NCI-H1092 (cell line): ENCODE results near the gene PDE4B.

ENCODE experiments used
- DNase-seq: peaks from one replicate; lab custom pipeline; 2025; lab: John Stamatoyannopoulos, UW

Gene PDE4B

DNA sequence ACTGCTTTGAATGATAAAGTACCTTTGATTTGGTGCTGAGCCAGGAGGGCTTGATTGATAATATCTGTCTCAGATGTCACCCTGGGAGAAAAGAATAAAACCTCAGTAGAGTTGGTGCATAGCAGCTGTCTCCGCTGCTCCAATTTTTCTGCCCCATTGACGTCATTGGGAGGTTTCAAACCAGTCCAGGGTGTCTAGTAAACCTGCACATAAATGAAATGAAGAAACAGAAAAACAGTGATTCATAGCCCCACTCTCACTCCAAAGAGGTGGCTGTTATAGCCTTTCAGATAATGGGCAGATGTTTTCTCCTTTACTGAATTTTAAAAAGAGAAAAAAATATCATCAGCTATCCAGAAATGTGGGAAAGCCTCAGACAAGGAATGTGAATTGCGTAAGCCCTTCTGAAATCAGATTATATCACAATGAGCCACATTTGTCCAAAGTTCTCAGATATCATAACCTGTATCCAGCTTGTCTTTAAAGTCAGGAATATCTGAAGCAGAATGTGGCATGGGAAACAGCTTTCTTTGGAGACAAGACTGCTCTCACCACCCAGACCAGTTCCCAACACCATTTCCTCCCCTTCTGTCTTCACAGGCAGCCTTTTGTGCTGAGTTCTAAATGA lies 390.0 kb downstream of the PDE4B start:
- DNase-seq, result no peak

DNA sequence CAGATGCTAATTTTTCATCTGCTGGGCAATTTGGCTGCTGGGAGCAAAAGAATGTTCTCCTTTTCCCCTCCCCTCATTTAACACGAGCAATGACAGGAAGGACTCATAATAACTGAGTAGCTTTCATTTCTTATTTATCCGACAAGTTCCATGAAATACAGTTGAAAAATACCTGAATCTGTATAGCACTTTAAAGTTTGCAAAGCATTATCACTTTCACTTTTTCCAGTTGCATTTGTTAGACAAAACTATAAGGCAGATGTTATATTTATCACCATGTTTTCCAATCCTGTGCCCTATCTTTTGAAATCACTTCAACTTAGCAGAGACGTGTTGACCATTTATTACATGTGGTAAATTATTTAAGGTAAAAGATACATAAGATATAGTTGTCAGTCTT lies 390.7 kb downstream of the PDE4B start:
- DNase-seq, result no peak

DNA sequence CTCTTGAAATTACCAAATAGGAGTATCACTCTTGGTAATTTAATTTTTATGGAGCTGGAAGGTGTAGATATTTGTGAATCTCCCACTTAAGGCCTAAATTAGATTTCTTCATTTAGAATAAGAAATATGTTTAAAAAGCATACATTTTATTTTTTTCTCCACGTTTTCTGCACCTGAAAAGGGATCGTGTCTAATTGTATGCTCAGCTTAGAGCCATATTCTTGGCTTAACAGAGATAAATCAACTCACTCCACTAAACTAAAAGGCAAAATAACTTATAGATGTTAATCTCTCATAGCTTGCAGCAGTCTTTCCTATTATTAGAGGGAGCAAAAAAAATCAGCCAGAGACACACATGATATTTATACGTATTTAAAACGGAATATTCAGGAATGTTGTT lies 404.4 kb downstream of the PDE4B start:
- no peak for DNase-seq

DNA sequence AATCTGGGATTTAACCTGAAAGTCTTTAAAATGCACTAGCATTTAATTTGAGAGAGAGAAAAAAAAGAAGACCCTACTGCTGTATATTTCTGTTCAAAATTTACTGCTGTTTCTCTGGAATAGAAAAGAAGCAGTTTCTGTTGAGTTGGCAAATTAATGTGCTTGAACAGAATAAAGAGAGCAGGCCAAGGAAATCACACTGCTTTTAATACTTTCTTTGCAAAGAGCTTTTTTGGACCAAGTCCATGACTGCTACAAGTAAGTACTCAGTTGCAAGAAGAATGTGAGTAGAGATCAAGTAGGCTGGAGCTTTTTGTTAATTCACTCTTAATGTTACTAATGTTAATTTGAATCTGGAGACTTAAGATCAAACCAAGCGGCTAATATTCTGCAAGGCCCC lies 405.1 kb downstream of the PDE4B start:
- DNase-seq, result no peak

DNA sequence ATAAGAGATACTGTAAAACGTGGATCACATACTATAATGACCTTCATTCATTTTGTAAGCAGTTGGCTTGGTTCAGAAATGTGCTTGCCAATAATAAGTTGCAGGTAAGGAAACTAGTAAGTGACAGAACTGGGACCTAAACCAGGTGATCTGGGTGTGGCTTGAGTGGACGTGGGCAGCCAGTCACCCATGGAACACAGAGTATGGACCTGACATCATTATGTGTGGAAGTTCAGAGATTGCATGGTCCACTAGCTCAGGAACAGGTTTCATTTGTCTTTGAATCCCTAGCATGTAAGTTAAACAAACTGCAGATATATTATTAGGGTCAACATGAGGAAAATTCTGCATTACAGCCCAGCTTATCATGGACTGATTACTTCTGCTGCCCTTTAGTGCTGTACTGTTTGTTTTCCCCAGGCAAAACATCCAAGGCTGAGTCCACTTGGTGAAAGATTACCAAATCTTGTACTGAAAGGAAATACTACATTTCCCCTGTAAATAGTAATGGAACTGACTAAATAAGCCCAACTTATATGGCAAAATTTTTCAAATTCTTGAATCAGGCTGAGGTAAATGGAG lies 414.0 kb downstream of the PDE4B start:
- no peak for DNase-seq

DNA sequence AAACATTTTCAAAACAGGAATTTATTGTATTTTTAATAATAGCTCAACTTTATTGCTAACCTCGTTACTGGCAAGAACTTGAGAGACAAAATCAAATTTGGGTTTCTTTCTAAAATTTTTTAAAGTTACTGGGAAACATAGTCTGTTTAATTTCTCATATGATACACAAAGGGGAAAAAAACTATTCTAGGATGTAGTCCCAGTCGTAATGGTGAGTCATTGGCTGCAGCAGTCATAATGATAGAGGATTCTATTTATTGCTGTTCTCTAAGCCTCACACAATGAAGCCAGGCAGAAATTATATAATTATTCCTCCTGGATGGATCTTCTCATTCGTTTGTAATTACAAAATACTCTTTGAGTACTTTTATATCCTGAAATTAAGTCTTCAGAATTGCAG lies 414.8 kb downstream of the PDE4B start:
- DNase-seq, result no peak

DNA sequence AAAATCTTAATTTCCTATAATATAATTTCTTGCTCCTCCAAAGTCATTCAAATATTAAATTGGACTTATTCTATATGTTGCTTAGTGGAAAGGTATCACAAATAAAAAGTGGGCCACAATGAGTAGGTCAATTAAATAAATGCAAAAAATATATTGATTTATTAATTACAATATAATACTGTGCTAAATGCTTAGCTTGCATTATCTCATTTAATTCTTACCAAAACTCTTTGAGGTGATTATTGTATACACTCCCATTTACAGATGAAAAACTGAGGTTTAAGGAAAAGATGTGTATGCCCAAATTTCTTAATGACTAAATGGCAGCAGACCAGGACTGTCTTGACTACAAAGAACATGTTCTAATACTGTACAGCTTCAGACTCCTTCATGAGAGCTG lies 415.9 kb downstream of the PDE4B start:
- no peak for DNase-seq

DNA sequence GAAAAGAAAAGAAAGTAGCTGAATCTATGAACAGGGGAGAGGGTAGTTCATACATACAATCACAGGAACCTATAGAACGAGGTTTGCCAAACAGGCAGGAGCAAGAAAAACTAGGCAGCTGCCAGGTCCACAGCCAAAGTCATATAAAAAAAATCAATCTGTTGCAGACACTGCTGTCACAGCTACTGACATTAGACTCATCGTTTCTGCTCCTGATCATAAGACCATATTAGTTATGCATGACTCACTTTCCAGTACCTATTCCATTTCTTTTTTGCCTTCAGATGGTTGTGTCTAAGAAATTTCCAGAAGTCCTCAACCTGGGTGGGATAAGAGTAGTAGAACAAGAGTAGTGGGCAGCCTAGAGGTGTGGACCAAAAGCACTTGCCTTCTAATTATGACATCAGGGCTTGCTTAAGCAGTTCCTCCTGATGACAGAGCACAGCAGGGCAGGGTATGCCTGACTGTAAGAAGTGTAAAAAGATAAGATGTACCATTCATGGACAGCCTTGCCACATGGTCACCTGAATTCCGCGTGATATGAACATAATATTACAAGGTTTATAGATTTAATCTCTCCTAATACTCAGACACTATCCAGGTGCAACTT lies 418.0 kb downstream of the PDE4B start:
- no peak for DNase-seq

DNA sequence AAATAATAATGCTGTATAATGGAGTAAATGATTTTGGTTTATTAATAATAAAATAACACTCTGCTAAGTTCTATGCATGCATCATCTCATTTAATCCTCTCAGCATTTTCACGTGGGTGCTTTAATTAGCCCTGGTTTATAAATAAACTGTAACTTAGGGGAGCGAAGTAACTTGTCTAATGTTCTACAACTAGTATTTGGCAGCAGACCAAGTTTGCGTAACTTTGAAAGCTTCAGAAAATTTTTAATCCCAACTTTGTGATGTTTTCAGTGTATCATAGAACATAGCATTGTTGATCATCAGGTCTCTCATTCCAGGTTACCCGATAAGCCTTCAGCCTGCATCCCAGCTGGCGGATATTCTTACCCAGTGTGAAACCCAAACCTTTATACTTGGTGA lies 418.8 kb downstream of the PDE4B start:
- no peak for DNase-seq

DNA sequence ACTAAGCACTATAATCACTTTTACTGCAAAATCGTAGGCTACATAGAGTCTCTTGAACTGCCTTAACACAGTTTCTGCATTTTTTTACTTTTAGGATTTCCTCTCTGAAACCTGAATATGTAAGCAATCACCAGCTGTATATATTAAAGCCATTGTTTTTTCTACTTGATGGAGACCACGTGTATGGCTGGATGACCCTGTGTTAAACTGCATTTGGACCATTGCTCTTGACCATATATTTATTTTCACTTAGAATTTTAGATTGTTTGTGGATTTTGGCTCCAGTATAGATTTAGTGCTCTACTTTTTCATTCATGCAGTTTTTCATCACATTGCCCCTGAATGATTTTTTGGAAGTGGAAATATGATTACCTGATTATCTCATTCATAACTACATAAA lies 420.8 kb downstream of the PDE4B start:
- no peak for DNase-seq

DNA sequence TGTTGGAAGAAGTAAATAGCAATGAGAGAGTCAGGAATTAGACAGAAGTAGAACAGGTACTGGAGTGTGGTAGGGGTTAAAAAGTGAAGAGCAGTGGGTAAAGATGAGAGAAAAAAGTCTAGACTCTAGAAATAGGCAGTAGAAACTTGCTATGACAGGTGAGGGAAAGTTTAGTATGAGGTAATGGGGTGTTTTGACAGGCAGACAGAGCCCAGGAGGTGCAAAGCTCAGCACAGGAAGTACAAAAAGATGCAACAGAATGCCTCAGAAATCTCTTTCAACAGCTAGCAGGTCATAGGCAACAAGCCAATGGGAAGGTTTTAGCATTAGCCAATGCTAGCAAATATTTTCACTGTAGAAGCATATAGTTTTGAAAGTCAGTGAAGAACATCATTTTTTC lies 422.2 kb downstream of the PDE4B start:
- no peak for DNase-seq

DNA sequence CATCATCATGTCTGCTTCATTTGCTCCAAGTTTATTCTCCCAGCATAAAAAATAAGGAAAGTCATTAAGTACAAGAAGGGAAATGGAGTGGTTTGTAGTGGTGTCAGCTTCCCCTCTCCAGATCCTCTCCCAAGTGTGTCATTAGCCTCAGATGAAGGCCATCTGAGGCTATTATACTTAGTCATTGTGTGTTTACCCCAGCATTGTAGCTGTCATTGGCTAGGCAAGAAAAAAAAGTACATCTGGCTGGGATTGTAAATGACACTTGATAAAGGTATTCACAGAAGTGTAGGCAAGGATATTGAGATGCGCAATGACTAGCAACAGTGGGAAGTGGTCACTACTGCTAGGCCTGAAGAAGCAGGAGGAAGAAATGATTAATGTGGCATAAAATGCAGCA lies 424.3 kb downstream of the PDE4B start:
- no peak for DNase-seq

DNA sequence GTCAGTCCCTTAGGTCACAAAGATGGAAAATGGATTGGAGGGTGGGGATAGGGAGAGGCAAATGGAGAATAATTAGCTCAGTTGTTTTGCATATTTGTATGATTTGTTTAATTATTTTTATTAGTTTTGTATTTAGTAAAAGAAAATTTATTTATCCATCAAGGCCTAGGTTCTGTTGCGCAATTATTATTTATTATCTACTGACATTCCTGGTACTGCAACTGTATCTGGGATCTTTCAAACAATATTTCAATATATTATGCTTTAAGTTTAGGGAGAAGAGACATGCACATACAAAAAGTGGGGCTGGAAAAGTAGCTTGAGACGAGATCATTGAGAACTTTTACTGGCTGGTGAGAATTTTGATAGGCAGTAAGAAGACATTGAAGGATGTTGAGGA lies 424.9 kb downstream of the PDE4B start:
- no peak for DNase-seq

DNA sequence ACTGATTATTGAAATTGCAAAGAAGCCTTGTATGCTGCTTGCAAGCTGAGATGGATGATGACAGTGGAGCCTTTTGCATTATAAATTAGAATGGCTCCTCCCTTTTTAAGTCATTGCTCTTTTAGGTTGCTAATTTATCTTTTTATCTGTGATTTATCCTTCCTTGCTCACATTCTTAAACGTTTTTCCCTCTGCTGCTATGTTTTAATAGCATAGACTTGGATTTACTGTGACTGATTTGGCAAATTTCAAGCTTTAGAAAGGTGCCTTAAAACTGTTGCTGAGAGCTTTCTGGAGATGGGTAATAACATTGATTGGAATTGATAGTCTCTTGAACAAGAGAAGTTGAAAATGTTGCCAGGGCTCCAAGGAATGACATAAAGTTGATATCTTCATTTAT lies 427.8 kb downstream of the PDE4B start:
- DNase-seq, result no peak

DNA sequence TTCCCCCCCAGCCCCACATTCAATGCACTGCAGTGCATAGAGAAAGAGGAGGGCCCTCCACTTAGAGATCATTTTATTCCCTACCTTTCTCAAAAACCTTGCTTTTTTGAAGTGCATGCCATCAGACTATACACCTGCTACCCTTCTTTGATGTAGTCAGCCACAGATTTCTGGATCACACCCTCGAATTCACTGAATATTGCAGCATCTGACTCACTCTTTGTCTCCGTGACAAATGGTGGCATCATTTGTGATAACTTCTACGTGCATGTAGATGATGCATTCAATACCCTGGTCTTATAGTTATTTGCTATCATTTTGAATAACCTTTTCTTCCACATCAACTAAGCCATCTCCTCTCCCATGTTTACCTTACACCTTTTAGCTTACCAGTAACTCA lies 431.0 kb downstream of the PDE4B start:
- DNase-seq, result no peak

DNA sequence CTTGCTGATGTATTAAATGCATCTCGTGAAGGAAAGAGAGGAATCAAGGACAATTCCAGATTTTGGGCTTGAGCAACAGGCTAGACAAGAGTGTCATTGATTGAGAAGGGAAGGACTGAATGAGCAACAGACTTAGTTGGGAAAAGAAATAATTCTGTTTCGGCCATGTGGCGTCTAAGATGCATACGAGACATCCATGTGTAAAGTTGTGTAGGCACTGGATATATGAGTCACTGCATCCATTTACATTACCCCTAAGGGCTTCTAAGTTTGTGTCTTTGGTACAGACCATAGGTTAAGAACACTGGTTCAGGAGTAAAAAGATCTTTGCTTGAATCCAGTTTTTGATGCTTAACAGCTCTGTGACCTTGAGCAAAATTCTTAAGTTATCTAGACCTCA lies 434.3 kb downstream of the PDE4B start:
- no peak for DNase-seq

DNA sequence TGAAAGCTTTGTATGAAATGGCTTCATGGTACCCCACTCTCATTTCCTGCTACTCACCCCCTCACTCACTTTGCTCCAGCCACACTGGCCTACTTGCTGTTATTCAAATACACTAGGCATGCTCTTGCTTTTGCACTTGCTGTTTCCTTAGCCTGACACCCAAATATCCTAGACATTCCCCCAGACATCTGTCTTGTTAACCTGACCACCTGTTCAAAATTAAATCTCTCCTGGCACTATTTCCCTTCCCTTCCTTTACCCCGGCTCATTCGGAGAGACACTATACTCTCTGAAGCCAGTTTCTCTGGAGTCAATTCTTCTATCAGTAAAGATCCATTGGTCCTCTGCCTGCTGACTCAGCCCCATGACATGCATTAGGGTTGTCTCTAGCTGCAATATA lies 435.3 kb downstream of the PDE4B start:
- no peak for DNase-seq

DNA sequence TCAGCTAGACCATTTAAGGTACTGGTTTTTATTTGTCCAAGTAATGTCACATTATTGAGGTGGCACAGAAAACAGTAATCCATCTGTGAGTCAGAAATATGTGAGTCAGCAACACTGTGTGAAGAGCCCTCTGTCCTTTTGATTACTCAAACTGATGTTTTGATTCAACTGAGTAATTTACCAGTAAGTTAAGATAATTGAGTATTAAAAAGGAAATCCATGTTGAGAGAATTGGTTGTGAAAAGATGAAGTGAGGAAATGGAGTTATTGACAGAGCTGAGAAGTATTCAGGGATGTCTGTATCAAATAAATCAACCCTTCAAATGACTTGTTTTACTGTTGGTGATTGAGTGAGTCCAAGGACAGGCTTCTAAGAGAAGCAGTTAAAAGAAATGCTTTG lies 438.5 kb downstream of the PDE4B start:
- DNase-seq, result no peak

DNA sequence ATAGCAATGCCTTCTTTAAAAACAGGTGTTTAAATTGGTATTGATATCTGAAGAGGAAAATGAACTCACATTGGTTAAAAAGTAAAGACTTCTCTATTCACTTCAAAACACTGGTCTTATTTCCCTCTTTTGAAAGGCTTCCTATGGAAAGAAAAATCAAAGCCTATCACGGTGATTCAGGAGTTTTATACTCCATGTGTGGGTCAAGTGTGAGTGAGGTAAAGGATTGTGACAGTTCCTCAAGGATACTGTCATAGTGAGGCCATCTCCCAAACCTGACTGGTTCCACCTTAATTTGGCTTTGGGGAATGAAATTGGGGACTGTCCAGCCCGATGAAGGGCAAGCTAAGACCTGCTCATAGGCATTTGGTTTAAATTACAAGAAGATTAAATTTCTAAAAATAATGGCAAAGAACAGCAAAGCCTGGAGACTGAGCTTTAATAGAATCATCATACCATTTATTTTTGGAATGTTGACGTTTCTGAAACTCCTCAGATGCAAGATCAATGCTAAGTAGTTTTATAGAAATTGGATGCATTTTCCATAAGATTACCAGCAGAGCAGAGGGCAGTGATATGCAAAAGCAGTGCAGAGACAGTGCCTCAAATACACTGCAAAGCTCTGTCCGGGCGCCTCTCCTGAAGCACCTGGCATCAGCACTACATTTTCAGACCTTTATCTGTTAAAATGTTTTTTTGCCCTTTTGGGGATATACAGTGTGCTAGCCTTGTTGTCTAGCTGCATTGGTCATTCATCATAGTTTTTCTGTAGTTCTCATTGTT lies 439.2 kb downstream of the PDE4B start:
- DNase-seq, result no peak

DNA sequence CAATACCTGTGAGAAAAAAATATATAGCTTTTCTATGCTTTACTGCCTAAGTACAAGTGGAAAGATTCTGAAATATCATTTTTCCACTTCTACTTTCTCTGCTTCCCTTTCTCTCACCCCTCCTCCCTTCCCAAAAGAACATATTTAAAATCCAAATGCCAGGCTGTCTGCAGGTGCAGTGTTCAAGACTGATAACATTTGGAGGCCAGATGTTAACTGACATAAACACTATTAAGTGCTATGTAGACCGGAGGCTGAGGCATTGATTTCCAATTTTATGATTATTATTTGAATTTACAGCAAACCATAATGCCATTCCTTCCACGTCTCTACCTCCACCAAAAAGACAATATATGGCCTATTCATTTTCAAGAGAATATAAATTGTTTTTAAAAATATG lies 444.3 kb downstream of the PDE4B start:
- DNase-seq, result no peak

DNA sequence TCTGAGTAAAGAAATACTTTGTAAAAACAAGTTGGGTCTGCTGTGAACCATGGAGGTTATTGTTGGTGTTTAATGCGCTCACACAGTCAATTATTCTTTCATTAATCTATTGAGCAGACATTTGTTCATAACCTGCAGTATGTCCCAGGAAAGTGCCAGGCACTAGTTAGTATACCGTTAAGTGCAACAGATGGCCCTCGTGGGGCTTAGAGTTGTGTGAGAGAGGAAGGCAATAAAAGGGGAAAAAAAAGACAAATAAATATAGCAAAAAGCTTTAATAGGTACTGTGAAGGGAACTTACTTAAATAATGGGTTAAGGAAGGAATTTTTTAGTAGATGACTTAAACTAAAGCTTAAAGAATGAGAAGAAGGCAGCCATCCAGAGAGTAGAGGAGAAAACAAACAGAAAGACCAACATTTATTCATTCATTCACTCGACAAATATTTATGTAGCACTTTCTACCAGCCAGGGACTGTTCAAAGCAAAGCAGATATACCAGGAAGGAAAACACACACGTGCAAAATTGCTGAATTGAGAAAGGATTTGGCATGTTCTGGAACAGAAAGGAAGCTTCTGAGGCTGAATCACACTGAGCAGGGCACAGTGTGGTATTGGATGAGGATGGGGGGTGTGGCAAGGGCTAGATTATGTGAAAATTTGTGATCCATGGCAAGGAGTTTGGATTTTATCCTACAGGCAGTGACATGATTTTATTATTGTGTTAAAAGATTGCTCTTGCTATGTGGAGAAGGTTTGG lies 445.2 kb downstream of the PDE4B start:
- DNase-seq, result no peak

DNA sequence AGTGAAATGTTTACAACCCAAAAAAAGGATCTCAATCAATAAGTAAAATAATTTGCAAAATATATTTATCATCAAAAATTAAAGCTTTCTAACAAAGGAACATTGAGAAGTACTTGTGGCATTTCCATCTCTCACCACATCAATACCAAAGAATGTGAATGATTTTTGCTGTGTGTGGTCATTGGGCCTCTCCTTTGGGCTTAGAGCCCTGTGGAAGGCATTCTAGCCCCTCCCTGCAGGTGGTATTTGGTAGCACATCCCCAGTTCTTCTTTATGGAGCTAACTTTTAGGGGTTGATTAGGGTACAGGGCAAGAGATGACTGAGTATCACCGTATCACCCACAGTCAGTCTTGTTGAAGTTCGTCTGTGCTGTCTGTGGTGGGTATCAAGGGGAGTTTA lies 447.1 kb downstream of the PDE4B start:
- DNase-seq, result no peak
